Measurements from ENCODE around the gene METTL2B.
"Not testable (repeated sequence)": the region's sequence is repeated elsewhere in the genome, so short reads cannot be mapped to it uniquely, and the experiment has no call there.

Gene METTL2B

GRCh38 chr7:128455543-128456254 is 20.8 kb upstream of the METTL2B start, which contains the start of gene HILPDA:
TSS of gene HILPDA (plus strand) at chr7:128455878. CDS start at chr7:128457269, 1,391 bp downstream.
- peak; percentile 94 for DNase-seq

GRCh38 chr7:128456255-128456725 is 20.3 kb upstream of the METTL2B start:
- peak; percentile 27 for DNase-seq

GRCh38 chr7:128457385-128457784 is 19.2 kb upstream of the METTL2B start:
- not testable (repeated sequence) for DNase-seq

DNA sequence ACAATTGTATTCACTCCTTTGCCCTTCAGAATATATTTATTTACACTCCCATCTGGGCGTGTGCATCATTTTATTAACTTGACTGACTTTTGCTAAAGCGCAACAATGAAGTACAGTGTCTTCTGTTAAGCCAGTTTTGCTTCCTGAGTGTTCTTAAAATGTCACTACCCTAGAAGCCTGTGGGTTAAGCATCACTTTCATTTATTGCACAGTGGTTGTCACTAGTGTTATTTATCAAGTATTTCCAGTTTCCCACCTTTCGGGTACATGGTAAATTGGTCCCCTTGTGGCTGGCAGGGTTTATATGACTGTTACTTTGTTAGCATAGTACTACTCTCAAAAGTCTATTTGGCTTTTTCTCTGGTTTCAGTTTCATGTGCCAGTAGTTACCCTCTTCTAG is 17.6 kb upstream of the METTL2B start:
- no peak for DNase-seq

DNA sequence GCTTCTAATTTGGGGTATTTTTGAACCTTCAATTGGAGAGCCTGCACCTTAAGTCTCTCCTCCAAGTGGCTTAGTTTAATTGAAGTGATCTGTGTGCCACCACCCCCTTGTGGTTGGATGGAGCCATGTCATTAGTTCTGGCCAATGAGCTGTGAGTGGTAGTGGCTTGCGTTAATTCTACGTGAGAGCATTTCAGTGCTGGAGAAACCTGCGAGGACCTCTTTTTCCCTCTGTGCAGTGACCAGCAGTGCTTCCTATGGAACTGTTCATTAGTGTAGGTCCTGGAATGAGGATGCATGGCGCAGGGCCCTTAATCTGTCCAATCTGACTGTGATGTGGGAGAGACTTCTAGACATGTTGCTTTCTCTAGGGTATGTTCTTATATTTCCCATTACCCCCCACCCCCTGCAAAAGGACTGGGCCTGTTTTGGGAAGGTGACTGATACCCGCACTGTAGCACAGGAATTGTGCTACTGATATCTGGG is 17.1 kb upstream of the METTL2B start:
- DNase-seq: peak; percentile 91

- DNase-seq: no peak
Measured at GRCh38 chr7:128462460-128462859, 14.1 kb upstream of the METTL2B start.

DNA sequence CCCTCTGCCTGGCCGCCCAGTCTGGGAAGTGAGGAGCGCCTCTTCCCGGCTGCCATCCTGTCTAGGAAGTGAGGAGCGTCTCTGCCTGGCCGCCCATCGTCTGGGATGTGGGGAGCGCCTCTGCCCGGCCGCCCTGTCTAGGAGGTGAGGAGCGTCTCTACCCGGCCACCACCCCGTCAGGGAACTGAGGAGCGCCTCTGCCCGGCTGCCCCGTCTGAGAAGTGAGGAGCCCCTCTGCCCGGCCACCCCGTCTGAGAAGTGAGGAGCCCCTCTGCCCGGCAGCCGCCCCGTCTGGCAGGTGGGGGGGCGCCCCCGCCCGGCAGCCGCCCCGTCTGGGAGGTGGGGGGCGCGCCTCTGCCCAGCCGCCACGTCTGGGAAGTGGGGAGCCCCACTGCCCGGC is 13.2 kb upstream of the METTL2B start:
- DNase-seq: not testable (repeated sequence)

DNA sequence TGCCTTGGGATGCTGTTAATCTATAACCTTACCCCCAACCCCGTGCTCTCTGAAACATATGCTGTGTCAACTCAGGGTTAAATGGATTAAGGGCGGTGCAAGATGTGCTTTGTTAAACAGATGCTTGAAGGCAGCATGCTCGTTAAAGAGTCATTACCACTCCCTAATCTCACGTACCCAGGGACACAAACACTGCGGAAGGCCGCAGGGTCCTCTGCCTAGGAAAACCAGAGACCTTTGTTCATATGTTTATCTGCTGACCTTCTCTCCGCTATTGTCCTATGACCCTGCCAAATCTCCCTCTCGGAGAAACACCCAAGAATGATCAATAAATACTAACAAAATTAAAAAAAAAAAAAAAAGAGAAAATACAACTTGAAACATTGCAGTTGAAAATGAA is 12.6 kb upstream of the METTL2B start:
- DNase-seq: not testable (repeated sequence)

- not testable (repeated sequence) for DNase-seq
Measured at GRCh38 chr7:128466871-128467270, 9.7 kb upstream of the METTL2B start.

DNA sequence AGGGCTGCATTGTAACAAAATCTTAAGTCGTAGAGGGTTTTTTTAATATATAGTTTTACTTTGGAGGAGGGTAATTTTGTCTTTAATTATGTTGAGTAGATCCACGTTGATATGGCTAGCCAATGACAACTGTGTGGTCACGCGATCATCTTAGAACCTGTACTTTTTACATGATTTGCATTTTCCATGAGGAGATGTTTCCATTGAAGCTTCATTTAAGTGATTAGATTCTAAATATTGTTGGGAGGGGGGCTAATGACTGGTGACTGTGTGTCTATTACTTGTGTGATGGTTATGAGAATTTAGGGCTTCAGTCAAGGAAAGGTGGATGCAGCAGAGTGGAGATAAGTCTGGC is 765 bp downstream of the METTL2B start:
- not testable (repeated sequence) for DNase-seq

DNA sequence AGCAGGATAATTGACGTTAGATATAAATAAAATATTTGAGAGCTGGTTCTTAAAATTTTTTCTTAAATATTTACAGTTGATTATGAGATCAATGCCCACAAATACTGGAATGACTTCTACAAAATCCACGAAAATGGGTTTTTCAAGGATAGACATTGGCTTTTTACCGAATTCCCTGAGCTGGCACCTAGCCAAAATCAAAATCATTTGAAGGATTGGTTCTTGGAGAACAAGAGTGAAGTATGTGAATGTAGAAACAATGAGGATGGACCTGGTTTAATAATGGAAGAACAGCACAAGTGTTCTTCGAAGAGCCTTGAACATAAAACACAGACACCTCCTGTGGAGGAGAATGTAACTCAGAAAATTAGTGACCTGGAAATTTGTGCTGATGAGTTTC is 2.5 kb downstream of the METTL2B start:
- DNase-seq: not testable (repeated sequence)

DNA sequence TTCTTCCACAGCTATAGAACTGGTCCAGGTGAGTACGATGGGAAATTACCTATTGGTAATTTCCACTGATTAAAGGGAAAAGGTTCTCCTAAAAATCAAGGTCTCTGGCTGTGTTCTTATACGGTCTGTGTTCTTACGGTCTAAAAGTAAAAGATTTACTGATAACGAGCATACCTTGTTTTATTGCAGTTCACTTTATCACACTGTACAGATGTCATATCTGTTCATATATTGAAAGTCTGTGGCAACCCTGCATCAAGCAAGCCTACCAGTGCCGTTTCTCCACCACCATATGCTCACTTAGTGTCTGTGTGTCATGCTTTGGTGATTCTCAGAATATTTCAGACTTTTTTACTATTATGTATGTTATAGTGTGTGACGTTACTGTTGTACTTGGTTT is 11.6 kb downstream of the METTL2B start:
- DNase-seq: not testable (repeated sequence)

- DNase-seq: no peak
Measured at GRCh38 chr7:128497405-128497804, 20.9 kb downstream of the METTL2B start.

DNA sequence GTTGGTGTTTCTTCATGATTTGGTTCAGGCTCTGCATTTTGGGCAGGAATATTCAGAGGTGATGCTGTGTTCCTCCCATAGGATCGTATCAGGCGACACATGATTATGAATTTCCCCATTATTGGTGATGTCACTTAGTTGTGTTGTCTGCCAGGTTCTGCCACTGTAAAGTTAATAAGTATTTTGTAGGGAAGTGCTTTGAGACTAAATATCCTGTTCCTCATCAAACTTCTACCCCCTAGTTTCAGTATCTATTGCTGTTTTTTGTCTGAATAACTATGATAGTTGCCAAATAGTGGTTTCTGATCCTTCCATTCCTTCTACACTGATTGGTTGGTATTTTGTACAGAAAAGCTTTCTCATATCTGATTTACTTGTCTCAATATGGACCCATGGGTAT is 28.9 kb downstream of the METTL2B start:
- not testable (repeated sequence) for DNase-seq

DNA sequence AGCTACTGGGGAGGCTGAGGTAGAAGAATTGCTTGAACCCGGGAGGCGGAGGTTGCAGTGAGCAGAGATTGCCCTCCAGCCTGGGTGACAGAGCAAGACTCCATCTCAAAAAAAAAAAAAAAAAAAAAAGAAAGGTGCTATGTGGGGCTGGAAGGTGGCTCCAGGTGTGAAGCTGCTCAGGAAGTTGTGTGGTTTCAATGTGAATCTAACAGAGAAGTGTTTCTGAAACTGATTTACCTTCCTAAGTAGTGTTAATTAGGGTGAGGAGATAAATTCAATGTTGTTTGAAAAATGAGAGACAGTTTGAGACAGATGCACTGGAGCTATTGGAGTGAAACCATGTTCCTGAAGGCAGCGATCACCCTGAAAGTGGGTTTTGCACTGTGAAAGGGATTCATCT is 30.3 kb downstream of the METTL2B start:
- DNase-seq: not testable (repeated sequence)

DNA sequence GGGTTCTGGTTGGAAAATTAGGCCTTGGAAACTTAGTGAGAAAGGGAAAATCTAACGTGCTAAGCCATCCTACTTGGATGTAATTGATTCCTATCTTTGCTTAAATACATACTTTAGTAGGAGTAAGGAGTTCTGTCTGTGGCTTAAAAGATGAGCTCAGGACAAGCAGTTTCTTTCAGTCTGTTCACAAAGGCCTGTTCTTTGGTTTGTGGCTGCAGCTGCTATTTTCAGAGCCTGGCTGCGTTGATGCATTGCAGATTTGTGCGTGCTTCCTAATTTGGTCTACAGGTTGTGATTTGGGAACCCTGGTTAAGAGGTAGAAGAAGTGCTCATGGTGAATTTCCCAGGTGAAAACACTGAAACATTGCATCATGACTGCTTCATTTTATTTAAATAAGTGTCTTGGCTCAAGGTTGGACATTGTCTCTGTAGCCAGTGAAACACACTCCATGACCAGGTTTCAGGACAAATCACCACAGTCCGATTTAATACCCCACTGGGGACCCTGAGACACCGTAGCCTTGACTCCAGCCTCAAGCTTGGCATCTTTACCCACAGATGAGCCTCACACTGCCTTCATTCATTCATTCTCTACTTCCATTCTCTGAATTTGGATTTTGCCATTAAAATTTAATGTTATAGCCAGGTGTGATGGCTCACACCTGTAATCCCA is 30.9 kb downstream of the METTL2B start:
- DNase-seq: not testable (repeated sequence)

DNA sequence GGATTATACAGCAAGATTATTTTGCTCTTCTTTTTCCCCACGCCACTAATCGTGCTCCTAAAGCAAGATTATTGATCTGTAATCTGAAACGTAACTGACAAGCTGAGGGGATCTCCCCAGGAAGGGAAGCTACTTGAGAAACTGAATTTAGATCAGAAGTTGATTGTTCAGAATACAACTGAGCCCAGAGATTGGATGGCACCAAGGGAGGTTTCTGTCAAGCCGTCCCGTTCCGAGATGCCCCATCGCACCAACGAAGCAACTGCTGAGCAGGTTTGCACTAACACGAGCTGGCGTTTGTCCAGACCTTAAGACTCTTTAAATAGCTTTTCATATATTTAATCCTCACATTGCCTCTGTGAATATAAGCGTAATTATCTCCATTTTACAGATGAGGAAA is 35.1 kb downstream of the METTL2B start:
- DNase-seq: not testable (repeated sequence)

- DNase-seq: not testable (repeated sequence)
Measured at GRCh38 chr7:128515232-128515631, 38.7 kb downstream of the METTL2B start.

DNA sequence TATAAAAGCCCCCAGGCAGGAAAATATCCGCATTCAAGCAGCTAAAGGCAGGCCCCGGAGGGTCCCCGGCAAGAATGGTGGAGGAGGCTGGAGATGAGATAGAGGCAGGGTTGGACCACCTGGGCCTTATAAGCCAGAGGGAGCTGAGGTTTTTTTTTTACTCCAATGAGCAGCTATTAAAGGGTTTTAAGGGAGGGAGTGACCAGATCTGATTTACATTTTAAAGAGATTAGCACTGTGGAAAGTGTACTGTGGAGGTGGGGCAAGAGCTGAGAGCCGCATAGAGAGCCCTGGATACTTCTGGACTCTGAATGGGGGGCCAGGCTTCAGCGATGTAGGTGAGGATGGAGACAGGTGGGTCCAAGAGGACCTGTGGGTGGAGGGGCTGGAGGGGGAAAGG is 40.5 kb downstream of the METTL2B start:
- DNase-seq: not testable (repeated sequence)

- peak; percentile 93 for DNase-seq
Measured at GRCh38 chr7:128523226-128523931, 46.8 kb downstream of the METTL2B start.

DNA sequence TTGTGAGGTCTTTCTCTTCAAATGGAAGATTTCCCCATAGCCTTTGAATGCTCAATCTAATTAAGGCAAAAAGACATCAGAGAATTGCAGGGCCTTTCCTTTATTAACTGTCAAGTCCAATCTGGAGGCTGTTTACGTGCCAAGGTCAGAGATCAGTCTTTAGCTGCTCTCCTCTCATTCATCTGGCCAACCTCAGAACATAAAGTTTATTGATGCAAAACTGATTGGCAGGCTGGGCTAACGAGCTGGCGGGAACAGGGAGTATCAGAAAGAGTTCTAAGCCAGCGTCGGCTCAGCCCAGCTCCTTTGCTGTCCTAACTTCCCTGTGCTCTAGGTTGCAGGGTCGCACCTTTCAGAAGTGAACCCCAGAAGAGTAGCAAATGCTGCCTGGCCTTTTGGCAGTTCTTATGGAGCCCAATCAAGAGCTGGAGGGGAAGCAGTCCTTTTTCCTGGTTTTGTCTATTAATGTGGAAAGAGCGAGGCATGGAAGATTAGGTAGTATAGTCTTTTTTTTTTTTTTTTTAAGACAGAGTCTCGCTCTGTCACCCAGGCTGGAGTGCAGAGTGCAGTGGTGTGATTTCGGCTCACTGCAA is 47.5 kb downstream of the METTL2B start:
- not testable (repeated sequence) for DNase-seq

- not testable (repeated sequence) for DNase-seq
Measured at GRCh38 chr7:128525584-128525983, 49.0 kb downstream of the METTL2B start.

DNA sequence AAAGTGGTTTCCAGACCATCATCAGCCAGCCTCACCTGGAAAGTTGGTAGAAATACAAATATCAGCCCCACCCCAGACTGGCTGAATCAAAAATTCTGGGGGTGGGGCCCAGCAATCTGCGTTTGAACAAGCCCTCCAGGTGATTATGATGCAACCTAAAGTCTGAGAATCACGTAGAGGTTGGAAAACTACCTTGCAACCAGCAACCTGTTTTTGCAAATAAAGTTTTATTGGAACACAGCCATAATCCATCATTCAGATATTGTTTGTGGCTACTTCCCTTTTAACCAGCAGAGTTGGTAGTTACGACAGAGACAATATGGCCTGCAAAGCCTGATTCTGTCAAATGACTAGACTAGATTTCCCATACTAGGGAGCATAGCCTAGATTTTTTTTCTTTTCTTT is 49.5 kb downstream of the METTL2B start:
- not testable (repeated sequence) for DNase-seq
